HG03097 (cell line): ENCODE results near the gene PAPPA.

ENCODE experiments used
- ATAC-seq: cut with Tn5 transposase; IDR thresholded peaks from one replicate; pipeline ENCODE4 v1.9.1; 2021; ENCODE audit not compliant: unreplicated experiment, low FRiP score

Gene PAPPA

GRCh38 chr9:116153765-116154333 is at the start of gene PAPPA:
Gene PAPPA (plus strand): TSS chr9:116153791. CDS start chr9:116154173, 382 bp downstream.
- no peak for ATAC-seq

DNA sequence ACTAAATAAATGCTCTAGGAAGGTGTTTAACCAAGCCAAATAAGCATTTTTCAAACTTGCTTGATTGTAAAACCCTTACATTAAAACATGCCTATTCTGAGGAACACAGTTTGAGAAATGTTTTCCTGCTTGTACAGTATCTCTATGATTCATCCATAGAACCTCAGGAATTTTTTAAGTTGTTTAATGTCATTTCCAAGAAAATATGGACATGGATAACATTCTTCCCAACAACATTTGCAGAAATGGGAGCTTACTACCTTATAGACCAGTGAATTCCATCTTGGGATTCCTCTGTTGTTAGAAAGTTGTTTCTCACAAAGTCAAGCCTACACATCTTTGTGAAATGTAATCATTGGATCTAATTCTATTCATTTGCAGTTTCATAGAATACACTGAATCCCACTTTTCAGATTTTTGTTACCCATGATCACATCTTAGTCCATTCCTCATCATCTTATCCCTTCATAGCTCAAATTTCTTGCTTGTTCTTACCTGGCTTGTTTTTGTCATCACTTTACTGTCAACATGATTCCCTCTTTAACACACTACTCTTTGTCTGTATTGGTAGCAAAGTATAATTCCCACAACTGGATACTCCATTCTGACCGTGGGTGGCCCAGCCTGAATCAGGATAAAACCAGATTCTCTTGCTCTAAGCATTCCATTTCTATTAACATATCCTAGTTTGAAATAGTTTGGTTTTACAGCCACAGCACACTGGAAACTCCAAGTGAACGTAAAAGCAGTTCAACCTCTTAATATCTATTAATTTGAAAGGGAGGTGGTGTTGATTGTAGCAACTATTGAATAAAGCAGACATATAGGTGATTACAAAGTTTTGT is 49.4 kb upstream of the PAPPA start:
- no peak for ATAC-seq

- no peak for ATAC-seq
These were observed 41.4 kb upstream of the PAPPA start for GRCh38 chr9:116112236-116112635.

- ATAC-seq = no peak
These were observed 37.7 kb upstream of the PAPPA start for GRCh38 chr9:116115761-116116353.

- ATAC-seq = no peak
These were observed 37.2 kb upstream of the PAPPA start for GRCh38 chr9:116116393-116116792.

DNA sequence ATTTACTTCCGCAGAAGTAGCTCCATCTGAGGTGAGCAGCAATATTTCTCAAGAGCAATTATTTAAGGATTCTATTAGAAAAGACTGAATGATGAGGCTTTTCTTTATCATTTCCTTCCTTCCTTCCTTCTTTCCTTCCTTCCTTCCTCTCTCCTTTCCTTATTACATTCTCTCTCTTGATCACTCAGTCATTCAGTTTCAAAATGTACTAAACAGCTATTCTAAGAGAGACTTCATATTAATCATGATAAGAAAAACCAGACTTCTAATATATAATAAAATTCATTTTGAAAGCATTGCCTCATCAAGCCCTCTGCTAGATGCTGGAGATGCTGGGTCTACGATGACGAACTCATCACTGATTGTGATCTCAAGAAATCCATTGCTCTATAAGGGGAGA is 30.4 kb upstream of the PAPPA start:
- ATAC-seq = no peak

DNA sequence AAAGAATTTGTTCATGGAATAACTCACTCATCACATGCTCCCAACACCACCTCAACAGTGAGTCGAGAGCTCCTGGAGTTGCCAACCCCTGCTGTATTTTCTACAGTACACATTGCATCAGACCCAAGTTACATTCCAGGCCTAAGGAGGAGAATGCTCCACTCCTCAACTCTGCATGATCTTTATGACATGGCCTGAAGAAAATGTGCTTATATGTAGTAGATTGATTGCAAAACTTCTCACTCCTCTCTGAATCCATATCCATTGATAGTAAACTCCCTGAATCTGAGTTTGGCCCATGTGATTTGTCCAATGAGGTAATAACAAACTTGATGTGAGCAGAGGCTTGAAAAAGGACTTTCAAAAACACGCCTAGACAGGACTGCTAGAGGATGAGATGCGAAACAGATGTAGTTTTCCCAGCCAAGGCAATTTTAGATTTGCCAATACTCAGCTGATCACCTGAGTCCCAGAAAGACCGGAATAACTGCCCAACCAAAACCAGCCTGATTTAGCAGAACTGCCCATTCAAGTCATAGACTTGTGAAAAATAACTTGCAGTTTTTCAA is 29.0 kb upstream of the PAPPA start:
- no peak for ATAC-seq

DNA sequence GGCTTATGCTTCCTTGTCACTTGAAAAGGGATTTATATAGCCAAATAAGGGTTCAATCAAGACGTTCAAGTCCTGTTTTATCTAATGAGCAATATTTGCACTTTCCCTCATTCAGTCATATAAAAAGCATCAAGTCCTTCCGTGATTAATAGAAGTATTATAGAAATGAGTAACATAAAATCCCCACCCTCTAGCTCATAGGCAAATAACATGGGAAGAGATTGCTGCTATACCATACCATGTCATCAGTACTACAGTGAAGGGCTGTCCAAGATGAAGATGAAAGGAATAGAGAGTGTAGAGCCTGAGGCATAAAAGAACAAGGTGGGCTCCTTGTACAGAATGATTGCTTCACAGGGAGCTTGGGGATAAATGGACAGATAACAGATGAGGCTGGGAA is 20.4 kb upstream of the PAPPA start:
- ATAC-seq = no peak

DNA sequence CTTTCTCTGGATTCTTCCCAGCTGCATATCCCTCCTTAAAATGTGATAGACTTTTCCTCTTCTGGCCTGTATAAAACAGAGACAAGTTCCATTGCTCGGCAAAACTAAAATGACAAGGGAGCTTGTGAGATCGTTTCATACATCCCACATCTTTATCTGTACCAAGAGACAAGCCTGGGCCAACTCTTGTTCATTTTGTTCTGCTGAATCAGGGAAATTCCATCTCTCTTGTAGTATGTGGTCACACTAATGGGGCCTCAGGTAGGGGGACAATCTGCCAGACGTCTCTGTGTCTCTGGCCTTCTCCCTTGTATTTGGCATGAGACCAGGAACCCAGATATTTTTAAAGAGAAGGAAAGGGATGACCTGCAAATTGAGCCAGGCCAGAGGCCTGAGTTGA is 18.6 kb upstream of the PAPPA start:
- ATAC-seq = no peak

GRCh38 chr9:116137010-116137409 is 16.6 kb upstream of the PAPPA start:
- ATAC-seq = no peak

- no peak for ATAC-seq
These were observed 16.0 kb upstream of the PAPPA start for GRCh38 chr9:116137581-116137980.

DNA sequence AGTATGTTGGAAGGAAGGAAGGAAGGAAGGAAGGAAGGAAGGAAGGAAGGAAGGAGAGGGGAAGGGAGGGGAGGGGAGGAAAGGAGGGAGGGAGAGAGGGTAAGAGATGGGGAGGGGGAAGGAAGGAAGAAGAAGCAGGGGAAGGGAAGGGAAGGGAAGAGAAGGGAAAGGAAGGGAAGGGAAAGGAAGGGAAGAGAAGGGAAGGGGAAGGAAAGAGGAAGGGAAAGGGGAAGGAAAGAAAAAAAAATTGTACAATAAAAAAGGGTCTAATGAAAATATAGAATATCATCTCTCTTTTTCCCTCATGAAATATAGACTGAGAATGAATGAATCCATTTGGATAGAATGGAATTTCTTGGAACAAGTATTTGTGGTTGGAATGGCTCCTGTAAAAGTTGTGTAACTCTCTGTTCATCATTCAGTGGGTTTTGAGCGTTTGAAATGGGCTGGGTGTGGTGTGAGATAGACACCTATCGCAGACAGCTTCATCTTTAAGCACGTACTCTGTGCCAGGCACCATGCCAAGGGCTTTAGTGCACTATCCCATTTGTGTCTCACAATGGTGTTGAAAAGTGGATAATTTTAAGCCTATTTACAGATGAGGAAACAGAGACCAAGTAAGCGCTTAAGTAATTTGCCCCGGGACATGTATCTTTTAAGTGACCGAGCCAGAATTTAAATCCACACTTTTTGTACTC is 11.6 kb upstream of the PAPPA start:
- ATAC-seq = no peak

- ATAC-seq = no peak
These were observed 10.7 kb upstream of the PAPPA start for GRCh38 chr9:116142706-116143492.

DNA sequence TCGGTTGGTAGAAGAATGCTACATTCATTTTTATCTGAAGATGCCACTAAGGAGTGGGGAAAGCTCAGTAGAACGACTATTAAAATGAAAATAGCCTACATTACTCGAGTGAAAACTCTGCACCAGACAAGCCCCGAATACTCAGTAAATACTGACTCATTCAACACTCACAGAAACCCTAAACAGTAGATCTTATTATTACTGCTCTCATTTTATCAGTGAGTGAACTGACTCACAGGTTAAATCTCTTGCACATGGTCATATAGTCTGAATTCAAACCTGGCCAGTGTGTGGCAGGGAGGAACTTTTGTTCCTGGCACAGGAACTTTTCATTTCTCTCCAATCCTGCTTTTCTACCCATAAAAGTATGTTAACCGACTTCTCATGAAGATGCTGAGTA is 9.6 kb upstream of the PAPPA start:
- ATAC-seq = no peak

DNA sequence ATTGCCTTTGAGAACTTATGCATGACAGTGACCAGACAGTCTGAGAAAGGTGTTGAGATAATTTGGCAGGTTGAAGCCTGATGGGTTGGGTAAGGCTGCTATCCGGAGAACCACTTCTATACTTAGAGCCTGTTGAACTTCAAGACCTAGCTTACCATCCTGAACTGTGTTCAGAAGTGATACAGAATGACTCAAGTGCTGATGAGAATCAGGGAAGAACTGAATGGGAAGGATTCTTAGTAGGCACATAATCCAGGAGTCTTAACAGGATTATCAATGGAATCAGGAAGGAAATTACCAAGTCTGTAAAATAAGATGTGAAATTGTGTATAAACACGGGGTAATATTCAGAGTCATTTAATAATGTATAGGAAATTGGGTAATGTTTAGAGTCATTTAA is 9.0 kb upstream of the PAPPA start:
- ATAC-seq = no peak

- no peak for ATAC-seq
These were observed 8.6 kb upstream of the PAPPA start for GRCh38 chr9:116145036-116145435.

- no peak for ATAC-seq
These were observed 5.8 kb upstream of the PAPPA start for GRCh38 chr9:116147821-116148220.

GRCh38 chr9:116149844-116150243 is 3.7 kb upstream of the PAPPA start:
- ATAC-seq = no peak

DNA sequence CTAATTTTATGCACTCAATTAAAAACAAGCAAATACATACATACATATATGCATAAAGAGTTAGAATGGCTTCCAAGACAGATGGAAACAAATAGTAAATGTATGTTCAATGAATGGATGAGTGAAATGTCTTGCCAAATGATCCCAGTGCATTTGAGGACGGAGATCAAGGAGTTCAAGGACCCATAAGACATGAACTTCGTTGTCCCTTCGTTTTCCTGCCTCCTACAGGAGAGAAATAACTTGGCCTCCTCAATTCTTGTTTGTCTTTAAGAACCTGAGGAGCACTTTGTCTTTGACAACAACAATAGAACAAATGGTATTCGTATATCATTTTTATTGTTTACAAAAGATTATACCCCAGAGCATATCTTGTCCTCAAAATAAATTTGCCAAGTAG is 2.4 kb upstream of the PAPPA start:
- no peak for ATAC-seq

DNA sequence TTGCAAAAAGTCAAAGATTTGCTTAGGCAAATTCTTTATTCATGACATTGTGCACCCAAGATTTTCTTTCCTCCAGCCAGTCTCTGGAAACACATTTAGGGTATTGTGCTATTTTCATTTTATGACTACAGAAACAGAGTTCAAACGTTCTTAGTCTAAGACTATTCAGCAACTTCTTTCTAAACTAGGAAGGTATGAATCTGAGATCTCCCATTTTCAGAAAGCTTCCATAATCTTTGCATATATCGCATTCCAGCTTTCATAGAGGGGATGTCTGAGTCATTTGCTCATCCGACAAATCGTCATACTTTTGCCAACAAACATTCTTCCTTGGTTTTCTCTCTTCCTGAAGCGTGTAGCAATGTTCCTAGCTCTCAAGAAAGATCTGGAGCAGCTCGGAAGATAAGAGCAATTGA is 1.6 kb upstream of the PAPPA start:
- ATAC-seq = no peak
